Measurements from ENCODE around the gene PSMD13.

DNA sequence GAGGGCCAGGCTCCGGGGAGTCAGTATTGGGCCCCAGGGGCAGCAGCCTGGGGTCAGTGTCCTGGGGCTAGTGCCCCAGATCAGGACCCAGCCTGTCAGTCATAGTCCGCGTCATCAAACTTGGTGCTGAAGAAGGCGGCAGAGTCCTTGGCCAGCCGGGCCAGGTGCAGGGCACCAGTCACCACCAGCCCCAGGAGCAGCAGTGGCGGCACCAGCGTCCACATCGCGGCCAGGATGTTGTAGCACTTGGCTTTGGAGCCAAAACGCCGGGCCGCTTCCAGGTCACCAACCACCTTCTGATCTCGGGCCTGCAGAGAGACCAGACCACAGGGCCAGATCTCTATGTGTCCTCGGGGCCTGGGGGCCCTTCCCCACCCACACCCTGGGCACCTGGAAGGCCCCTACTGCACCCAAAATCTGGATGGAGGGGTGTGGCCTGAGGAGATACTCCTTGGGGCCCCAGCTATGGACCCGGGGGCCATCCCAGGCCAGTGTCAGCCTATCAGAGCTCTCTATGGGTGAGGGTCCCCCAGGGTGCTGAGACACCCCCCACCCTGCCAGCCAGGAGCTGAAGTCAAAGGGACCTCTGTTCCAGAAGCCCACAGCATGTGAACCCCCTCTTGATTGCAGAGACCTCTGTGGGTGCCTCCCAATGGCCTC, 61.8 kb downstream of the PSMD13 start:
- TF ChIP-seq, protein P1, sequence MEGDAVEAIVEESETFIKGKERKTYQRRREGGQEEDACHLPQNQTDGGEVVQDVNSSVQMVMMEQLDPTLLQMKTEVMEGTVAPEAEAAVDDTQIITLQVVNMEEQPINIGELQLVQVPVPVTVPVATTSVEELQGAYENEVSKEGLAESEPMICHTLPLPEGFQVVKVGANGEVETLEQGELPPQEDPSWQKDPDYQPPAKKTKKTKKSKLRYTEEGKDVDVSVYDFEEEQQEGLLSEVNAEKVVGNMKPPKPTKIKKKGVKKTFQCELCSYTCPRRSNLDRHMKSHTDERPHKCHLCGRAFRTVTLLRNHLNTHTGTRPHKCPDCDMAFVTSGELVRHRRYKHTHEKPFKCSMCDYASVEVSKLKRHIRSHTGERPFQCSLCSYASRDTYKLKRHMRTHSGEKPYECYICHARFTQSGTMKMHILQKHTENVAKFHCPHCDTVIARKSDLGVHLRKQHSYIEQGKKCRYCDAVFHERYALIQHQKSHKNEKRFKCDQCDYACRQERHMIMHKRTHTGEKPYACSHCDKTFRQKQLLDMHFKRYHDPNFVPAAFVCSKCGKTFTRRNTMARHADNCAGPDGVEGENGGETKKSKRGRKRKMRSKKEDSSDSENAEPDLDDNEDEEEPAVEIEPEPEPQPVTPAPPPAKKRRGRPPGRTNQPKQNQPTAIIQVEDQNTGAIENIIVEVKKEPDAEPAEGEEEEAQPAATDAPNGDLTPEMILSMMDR (IDR thresholded peaks at IDR 0.05; ENCODE audit: insufficient read depth, low read length, poor library complexity, severe bottlenecking) = no peak
- no peak for TF ChIP-seq EZH2phosphoT487 (conservative IDR thresholded peaks at IDR 0.05; ENCODE audit: low read length)
